ENCODE results near the gene PTPN14.
"Not testable (repeated sequence)": the region's sequence is repeated elsewhere in the genome, so short reads cannot be mapped to it uniquely, and the experiment has no call there.

Gene PTPN14

DNA sequence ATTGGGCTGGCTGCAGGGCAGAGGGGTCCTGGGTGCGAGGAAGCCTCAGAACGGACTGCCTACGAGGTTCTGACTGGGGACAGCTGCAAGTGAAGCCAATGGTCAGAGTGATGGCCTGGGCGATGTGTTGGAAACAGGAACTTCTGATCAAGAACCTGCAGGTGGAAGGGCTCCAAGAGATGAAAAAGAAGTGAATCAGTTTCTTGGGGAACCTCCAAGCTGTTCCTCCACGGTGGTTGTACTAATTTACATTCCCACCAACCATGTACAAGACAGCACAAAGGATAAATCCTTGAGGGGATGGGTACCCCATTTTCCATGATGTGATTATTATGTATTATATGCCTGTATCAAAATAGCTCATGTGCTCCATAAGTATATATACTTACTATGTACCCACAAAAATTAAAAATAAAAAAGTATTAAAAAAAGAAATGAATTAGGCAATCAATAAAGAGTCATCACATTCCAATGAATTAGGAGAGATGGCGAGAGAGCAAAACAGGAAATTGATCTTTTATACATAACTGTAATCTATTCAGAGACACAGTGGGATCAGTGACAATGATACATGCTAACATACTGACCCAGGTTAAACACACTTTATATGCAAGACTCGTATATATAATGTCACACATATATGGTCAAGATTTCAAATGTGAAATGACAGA lies 58.1 kb downstream of the PTPN14 start:
- TF ChIP-seq, protein P1, sequence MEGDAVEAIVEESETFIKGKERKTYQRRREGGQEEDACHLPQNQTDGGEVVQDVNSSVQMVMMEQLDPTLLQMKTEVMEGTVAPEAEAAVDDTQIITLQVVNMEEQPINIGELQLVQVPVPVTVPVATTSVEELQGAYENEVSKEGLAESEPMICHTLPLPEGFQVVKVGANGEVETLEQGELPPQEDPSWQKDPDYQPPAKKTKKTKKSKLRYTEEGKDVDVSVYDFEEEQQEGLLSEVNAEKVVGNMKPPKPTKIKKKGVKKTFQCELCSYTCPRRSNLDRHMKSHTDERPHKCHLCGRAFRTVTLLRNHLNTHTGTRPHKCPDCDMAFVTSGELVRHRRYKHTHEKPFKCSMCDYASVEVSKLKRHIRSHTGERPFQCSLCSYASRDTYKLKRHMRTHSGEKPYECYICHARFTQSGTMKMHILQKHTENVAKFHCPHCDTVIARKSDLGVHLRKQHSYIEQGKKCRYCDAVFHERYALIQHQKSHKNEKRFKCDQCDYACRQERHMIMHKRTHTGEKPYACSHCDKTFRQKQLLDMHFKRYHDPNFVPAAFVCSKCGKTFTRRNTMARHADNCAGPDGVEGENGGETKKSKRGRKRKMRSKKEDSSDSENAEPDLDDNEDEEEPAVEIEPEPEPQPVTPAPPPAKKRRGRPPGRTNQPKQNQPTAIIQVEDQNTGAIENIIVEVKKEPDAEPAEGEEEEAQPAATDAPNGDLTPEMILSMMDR (IDR thresholded peaks at IDR 0.05) = no peak
- Mint-ChIP-seq H3K9me3 (no peaks in the 10 kb centered on the region), H3K27ac (no peak overlapping the region), H3K4me1 (peaks cover 50% of the 10 kb centered on the region), H3K27me3 (ENCODE audit: low read depth, poor library complexity) (no peaks in the 10 kb centered on the region), H3K36me3 (ENCODE audit: low read depth) (peaks cover 40% of the 10 kb centered on the region), H3K4me3 (no peak overlapping the region)
- no peak for DNase-seq

DNA sequence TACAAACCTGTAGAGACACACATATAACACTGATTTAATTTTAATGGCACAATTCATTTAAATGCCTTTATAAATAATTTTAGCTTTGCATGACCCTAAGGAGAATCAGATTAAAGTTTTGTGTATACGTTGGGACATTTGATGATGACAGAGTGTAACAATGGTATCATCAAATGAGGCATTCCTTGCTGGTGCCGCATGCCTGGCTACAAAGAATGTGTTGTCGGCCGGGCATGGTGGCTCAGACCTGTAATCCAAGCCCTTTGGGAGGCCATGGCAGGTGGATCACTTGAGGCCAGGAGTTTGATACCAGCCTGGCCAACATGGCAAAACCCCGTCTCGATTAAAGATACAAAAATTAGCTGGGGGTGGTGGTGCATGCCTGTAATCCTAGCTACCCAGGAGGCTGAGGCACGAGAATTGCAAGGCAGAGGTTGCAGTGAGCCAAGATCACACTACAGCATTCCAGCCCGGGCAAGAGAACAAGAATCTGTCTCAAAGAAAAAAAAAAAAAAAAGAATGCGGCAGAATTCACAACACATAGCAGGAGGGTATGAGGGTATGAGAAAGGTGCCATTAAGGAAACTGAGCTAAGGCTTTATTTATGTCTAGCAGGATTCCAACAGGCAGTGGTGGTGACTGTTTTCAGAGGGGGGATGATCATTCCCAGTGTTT lies 58.9 kb downstream of the PTPN14 start:
- TF ChIP-seq, protein P1 (IDR thresholded peaks at IDR 0.05) = no peak
- no peak overlapping the region for H3K4me3 Mint-ChIP-seq
- DNase-seq = no peak
- H3K27ac Mint-ChIP-seq = peak overlapping the region; percentile 80
- H3K36me3 Mint-ChIP-seq (ENCODE audit: low read depth) = peaks cover 40% of the 10 kb centered on the region
- H3K27me3 Mint-ChIP-seq (ENCODE audit: low read depth, poor library complexity) = no peaks in the 10 kb centered on the region
- H3K9me3 Mint-ChIP-seq = no peaks in the 10 kb centered on the region
- H3K4me1 Mint-ChIP-seq = peaks cover 53% of the 10 kb centered on the region

DNA sequence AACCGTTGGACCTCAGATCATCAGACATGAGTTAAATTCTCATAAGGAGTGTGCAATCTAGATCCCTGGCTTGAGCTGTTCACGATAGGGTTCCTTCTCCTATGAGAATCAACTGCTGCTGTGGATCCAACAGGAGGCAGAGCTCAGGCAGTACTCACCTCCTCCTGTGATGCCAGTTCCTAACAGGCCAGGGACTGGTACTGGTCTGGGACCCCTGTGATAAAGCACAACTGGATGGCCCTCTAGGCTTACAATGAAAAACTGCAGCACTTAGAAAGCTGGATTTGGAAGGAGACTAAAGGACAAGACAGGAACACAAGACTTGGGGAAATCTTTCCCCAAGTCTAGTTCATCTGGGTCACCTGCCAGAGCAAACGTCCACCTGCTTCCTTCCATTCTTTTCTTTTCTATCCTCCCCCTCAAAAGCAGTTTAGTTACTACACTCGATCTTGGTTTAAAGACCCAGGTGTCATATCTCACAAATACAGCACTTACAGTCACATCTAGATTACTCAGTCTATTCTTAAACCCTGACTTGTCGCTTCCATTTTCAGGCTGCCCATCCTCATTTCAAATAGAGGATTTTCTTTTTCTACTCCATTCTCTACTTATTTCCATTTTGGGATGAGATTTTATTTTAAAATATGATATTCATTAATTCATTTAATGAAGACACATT lies 59.8 kb downstream of the PTPN14 start:
- Mint-ChIP-seq H3K27ac (no peak overlapping the region), H3K4me1 (peaks cover 52% of the 10 kb centered on the region), H3K27me3 (ENCODE audit: low read depth, poor library complexity) (no peaks in the 10 kb centered on the region), H3K4me3 (no peak overlapping the region), H3K36me3 (ENCODE audit: low read depth) (peaks cover 47% of the 10 kb centered on the region), H3K9me3 (no peaks in the 10 kb centered on the region)
- TF ChIP-seq, protein P1 (IDR thresholded peaks at IDR 0.05) = no peak
- no peak for DNase-seq

DNA sequence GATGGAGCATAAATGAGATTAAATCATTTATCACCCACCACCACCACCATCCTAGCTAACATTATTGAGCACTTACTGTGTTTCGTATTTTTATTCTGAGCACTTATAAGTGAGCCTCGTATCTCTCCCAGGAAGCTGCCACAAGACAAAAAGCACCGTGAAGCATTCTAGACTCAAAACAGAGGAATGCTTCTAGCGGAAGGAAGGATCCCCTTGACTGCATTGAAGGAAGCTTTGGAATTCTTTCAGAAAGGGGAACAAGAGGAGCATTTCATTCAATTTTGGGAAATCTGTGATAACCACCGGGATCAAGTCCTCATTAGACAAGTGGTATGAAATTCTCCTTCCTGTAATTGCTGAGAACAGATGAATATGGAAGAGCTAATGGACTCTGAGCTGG lies 66.3 kb downstream of the PTPN14 start:
- H3K27me3 Mint-ChIP-seq (ENCODE audit: low read depth, poor library complexity) = no peaks in the 10 kb centered on the region
- no peak overlapping the region for H3K27ac Mint-ChIP-seq
- no peak for DNase-seq
- H3K36me3 Mint-ChIP-seq (ENCODE audit: low read depth) = peaks cover 47% of the 10 kb centered on the region
- TF ChIP-seq, protein P1 (IDR thresholded peaks at IDR 0.05) = no peak
- no peaks in the 10 kb centered on the region for H3K9me3 Mint-ChIP-seq
- H3K4me1 Mint-ChIP-seq = peaks cover 15% of the 10 kb centered on the region
- H3K4me3 Mint-ChIP-seq = no peak overlapping the region

DNA sequence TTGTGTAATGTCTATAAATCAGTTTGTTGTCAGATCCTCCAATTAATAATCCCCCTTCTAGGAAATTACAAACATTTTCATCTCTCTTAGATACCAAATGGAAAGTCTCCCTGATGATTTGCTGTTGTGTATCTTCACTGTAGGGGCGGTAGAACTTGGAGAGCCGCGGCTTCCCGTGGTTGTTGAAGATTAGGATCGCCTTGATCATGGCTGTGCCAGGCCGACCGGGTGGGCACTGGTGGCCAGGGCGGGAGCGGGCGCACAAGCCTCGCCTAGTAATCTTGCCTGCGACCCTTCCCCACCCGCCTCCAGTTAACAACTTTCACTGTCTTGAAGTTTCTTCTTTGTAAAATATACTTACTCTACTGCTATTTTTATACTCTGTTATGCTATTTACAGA lies 68.2 kb downstream of the PTPN14 start:
- H3K27ac Mint-ChIP-seq = not testable (repeated sequence)
- H3K36me3 Mint-ChIP-seq (ENCODE audit: low read depth) = peaks cover 46% of the 10 kb centered on the region

DNA sequence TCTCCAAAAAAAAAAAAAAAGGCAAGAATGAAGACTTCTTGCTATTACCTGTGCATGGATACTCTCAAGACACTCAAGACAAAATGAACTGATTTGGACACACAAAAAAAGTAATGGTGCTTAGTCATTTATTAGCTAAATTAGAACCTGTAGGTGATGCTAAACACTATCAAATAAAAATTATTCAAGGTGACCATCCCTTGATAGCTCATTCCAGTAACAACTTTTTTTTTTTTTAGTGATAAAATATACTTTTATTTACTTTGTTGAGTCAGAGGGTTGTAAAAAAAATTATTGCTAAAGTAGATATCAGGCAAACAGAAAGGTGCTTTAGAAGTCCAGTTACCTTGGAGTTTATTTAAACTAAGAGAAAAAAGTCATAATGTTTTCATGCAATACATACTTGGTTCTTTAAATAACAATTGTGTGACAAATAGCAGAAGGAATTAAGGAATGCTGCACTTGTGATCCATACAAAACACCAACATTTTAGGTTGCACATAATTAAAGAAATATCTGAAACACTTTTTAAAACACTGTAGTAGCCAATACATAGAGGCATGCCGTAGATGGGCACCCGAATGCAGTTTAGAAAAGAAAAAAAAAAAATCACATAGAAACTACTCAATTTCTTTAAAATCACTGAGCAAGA lies 69.3 kb downstream of the PTPN14 start:
- H3K27me3 Mint-ChIP-seq (ENCODE audit: low read depth, poor library complexity); H3K9me3 Mint-ChIP-seq; H3K4me3 Mint-ChIP-seq; DNase-seq; H3K4me1 Mint-ChIP-seq; H3K27ac Mint-ChIP-seq: not testable (repeated sequence)
- H3K36me3 Mint-ChIP-seq (ENCODE audit: low read depth) = peaks cover 45% of the 10 kb centered on the region

More for the DNA sequence above, 68.2 kb downstream of the PTPN14 start:
- H3K9me3 Mint-ChIP-seq; H3K27me3 Mint-ChIP-seq (ENCODE audit: low read depth, poor library complexity); DNase-seq; H3K4me1 Mint-ChIP-seq; H3K4me3 Mint-ChIP-seq: not testable (repeated sequence)

All from nephron progenitor cell (in vitro differentiated cells).